GM18520 (cell line): ENCODE measurements around the gene LGALS7B.
"Not testable (repeated sequence)": the region's sequence is repeated elsewhere in the genome, so short reads cannot be mapped to it uniquely, and the experiment has no call there.

Source experiments
- ATAC-seq: cut with Tn5 transposase; IDR thresholded peaks from one replicate; pipeline ENCODE4 v1.9.1; 2021; ENCODE audit not compliant: unreplicated experiment

LGALS7B gene

DNA sequence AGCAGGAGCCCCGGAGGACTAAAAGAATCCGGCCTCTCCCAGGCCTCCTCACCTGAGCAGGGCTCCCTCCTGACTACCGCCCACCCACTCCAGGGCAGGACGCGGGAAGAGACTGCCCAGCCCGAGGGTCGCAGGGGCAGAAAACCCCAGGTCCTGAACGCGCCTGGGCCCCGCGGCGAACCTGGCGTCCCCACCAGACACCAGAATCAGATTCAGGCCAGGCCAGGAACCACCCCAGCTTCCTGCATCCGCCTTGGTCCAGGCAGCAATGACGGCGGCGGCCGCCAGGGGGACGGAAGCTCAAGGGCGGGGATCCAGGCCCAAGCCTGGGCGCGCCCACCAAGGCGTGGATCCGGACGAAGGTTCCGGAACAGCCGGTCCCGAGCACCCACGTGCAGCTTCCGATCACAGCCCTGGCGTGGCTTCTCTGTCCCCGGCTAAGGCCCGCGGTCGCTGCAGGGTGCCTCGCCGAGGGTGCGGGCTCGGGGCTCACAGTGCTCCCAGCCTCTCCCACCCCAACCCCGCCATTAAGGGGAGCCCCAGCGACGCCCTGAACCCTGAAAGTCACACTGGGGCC lies 19.3 kb upstream of the LGALS7B start:
- ATAC-seq: peak; percentile 48

DNA sequence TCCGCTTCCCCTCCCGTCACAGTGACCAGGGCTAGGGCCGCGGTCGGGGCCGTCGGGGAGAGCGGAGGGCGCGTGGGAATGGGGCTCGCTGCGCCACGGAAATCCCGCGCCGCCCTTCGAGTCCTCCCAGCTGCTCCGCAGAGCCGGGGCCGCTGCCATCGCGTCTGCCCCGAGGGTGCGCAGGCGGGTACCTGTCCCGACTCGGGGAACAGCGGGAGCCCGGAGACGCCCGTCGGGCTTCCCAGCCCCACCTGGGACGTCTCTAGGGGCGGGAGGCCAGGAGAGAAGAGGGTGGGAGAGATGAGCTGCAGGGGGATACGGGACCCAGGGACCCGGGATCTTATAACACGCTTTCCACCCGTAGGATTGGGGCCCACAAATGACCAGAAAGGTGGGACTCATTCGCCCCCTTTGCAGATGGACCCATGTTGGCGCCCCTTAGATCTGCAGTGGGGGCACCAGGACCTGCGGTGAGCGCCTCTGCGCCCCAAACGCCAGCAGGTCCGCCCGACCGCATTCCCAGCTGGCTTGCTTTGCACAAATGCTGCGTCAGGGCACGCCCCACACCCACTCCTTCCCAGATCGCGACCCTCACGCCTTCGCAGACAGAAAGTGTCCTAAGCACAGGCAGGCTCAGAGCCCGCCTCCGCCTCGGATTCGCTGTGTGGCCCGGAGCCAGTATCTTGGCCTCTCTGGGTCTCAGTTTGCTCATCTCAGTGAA lies 18.6 kb upstream of the LGALS7B start:
- ATAC-seq: not testable (repeated sequence)

DNA sequence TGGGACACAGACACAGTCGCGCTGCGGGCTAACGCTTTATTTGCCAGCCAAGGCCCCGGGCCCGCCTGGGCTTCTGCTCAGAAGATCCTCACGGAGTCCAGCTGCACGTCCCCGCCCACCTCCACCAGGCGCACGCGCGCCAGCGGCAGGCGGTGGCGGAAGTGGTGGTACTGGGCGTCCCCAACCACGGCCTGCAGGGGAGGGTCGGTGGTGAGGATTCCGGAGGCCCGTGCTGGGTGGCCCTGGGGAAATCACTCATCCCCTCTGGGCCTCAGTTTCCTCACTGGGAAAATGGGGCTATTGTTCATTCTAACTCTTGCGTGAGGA lies 18.1 kb upstream of the LGALS7B start:
- ATAC-seq: not testable (repeated sequence)

DNA sequence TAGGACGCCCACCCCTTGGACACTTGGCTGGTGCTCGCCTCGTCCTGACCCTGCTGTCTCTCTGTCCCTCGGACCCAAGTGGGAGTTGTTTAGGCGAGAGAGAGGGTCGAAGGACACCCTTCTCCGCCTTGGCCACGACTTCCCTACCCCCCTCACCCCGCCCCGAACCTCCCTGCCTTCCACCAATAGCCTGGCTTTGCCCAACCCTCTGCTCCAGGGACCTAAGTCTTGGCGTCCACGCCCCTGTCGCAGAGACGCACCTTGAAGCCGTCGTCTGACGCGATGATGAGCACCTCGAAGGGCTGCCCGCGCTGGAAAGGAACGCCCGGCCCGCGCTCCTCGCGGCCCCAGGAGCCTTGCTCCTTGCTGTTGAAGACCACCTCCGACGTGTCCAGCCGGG lies 17.4 kb upstream of the LGALS7B start:
- not testable (repeated sequence) for ATAC-seq

DNA sequence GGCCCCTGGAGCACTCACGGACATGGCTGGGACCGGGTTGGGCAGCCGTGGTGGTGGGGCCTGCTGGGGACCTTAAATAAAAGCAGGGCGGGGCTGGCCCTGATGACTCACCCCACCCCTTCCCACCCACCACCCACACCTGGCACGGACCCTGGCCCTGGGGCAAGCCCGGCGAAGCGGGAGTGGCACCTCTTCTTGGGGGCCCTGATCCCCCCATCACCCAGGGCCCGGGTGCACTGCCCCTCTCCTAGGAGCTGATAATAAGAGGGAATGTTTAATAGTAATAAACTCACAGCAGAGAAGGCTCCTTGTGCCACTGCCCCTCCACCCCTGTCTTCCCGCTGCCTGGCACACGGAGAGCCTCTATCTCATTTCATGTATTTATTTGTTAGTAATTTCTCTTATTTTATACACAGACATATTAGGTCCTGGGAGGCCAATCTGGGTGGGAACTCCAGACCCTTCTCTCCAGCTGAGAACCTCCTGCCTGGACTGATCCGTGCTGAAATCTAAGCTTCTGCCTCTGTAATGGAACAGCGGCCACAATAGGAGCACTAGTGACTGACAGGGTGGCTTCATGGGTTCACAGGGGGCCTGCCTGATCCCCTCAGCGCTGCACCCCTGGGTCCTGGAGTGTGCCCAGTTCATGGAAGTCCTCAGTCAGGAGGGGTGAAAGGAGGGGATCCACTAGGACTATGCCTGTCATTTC lies 15.4 kb upstream of the LGALS7B start, which contains the start of gene LGALS7:
LGALS7 (minus strand) TSS at position 49 of the 709 bp plus-strand sequence; CDS start at position 24, 25 bp downstream.
- no peak for ATAC-seq

DNA sequence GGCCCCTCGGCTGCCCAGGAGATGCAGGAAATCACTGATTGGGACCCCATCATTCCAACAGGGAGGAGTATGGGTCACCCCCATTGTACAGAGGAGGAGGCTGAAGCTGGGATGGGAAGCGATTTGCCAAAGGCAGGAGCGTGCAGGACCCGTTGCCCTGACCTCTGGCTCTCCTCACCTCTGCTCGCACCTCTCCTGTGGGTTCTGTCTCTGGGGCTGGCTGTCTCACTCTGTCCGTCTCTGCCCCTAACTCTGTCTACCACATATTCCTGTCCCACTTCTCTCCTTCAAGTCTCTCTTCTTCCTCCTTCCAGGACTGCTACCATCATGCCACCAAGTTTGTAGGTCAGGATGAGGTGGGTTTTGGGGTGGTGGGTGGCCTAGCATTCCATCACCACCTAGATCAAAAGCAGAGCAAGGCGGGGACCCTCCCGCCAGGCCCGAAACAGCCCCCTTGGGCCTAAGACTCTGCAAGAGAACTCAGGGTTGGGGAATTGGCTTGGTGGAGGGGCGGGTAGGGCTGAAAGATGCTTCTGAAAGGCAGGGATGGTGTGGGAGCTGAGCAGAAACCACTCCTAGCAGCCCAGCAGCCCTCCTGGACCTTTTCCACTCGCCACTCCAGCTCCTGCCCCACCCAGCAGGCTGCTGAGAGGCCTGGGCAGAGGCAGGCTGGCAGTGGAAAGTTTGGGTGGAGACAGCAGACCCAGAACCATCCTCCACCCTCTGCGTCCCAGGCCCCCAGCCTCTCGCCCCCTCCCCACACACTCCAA lies 14.6 kb upstream of the LGALS7B start:
- no peak for ATAC-seq

DNA sequence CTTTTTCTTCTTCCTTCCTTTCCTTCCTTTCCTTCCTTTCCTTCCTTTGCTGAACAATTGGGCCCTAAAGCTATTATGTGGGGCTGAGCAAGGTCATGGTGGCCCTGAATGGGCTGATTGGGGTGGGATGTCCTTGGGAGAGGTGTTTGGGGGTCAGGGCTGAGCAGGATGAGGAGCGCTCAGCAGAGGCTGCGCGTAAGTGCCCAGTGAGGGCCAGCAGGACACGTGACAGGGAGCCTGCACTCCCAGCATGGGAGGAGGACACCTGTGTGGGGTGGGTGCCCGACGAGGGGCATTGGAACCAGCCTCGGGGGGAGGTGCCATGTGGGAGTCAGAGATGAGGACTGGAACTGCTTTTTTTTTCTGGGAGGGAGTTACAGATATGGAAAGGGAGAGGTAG lies 10.3 kb upstream of the LGALS7B start:
- ATAC-seq: no peak

DNA sequence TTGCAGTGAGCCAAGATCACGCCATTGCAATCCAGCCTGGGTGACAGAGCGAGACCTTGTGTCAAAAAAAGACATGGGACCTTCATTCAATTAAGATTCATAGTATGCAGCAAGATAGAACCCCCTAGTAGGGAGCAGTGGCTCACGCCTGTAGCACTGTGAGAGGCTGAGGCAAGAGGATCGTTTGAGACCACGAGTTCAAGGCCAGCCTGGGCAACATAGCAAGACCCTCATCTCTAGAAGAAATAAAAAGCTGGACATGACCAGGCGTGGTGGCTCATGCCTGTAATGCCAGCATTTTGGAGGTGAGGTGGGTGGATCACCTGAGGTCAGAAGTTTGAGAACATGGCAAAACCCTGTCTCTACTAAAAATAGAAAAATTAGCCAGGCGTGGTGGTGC lies 8.6 kb upstream of the LGALS7B start:
- no peak for ATAC-seq

DNA sequence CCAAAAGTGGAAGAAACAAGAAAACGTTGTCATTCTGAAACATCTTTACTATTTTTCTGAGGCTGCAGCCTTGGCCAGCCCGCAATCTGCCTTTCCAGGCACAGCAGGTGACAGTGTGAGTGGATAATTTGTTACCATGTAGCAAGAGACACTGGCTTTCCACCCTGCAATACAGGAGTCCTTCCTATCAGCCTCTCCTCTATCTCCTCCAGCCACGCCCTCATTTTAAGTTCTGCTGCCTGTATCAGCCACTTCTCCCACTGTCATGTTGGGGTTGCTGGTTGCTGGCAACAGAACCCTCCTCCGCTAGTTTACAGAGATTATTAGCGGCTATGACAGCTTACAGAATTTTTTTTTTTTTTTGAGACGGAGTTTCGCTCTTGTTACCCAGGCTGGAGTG lies 7.9 kb upstream of the LGALS7B start:
- no peak for ATAC-seq

DNA sequence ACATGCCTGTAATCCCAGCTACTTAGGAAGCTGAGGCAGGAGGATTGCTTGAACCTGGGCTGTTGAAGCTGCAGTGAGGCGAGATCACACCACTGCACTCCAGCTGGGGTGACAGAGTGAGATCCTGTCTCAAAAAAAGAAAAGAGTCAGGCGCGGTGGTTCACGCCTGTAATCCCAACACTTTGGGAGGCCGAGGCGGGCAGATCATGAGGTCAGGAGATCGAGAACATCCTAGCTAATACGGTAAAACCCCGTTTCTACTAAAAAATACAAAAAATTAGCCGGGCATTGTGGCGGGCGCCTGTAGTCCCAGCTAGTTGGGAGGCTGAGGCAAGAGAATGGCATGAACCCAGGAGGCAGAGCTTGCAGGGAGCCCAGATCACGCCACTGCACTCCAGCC lies 6.8 kb upstream of the LGALS7B start:
- not testable (repeated sequence) for ATAC-seq

DNA sequence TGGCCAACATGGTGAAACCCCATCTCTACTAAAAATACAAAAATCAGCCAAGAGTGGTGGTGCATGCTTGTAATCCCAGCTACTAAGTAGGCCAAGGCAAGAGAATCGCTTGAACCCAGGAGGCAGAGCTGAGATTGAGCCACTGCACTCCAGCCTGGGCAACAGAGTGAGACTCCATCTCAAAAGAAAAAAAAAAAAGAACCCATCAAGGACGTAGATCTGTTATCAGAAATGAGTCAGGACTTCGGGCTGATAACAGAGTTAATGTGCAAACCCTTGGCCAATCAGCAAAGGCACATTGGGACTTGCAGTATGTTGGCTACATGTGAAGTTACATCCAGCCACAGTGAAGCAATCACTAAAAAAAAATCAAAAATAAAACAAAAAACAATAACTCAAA lies 4.8 kb upstream of the LGALS7B start:
- no peak for ATAC-seq

DNA sequence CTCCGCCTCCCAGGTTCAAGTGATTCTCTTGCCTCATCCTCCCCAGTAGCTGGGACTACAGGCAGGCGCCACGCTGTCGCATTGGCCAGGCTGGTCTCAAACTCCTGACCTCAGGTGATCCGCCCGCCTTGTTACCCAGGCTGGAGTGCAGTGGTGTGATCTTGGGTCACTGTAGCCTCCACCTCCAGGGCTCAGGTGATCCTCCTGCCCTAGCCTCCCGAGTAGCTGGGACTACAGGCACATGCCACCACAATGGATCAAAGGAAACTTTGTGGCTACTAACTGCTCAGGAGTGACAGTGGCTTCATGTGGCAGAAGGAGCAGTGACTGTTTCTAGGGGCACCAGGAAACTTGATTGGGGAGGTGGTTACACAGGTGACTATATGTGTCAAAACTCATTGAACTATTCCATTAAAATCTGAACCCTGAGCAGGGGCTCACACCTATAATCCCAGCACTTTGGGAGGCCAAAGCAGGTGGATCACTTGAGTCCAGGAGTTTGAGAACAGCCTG lies 3.8 kb upstream of the LGALS7B start:
- ATAC-seq: no peak

DNA sequence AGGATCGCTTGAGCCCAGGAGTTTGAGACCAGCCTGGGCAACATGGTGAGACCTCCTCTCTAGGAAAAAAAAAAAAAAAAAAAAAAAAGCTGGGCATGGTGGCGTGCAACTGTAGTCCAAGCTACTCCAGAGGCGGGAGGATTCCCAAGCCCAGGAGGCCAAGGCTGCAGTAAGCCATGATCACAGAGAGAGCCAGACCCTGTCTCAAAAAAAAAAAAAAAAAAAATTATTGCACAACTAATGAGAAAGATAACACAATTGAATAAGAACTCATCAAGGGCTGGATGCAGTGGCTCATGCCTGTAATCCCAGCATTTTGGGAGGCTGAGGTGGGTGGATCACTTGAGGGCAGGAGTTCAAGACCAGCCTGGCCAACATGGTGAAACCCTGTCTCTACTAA lies 2.9 kb upstream of the LGALS7B start:
- ATAC-seq: not testable (repeated sequence)

DNA sequence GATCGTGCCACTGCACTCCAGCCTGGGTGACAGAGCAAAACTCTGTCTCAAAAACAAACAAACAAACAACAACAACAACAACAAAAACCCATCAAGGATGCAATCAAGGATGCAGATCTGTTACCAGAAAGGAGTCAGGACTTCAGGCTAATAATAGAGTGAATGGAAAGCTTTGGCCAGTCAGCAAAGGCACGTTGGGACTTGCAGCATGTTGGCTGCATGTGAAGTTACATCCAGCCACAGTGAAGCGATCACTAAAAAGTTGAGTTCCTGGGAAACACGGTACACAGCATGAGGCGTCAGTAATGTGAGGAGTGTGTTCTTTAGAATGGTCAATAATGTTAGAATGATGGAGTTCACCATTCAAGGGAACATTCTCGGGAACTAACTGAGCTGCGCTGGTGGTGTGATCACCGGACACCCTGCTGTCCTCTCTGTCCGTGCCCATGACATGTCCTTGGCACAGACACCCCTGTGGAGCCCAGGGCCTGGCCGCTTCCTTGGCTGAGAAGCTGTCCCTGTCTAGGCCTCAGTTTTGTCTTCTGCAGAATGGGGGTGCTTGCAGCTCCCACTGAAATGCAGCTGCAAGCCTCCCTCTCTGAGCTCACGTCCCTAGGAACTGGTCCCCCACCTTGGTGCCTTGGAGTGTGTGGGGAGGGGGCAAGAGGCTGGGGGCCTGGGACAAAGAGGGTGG lies 2.3 kb upstream of the LGALS7B start:
- ATAC-seq: no peak

DNA sequence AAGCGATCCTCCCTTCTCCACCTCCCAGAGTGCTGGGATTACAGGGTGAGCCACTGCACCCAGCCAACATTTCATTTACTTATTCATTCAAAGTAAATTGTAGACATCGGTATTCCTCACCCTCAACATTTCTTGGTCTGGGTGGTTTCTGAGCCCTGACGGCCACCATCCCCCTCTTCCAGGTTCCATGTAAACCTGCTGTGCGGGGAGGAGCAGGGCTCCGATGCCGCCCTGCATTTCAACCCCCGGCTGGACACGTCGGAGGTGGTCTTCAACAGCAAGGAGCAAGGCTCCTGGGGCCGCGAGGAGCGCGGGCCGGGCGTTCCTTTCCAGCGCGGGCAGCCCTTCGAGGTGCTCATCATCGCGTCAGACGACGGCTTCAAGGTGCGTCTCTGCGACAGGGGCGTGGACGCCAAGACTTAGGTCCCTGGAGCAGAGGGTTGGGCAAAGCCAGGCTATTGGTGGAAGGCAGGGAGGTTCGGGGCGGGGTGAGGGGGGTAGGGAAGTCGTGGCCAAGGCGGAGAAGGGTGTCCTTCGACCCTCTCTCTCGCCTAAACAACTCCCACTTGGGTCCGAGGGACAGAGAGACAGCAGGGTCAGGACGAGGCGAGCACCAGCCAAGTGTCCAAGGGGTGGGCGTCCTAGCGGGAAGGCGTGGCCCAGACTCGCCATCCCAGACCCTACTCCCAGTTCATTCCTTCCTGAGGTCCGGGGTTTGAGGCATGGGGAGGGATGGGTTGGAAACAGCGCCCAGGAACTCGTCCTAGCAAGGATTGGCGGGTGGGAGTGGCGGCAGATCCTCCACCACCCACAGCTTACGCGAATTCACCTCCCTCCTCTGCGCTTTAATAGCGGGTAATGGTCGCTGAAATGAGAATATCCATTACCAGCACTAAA lies 1.8 kb downstream of the LGALS7B start:
- not testable (repeated sequence) for ATAC-seq

DNA sequence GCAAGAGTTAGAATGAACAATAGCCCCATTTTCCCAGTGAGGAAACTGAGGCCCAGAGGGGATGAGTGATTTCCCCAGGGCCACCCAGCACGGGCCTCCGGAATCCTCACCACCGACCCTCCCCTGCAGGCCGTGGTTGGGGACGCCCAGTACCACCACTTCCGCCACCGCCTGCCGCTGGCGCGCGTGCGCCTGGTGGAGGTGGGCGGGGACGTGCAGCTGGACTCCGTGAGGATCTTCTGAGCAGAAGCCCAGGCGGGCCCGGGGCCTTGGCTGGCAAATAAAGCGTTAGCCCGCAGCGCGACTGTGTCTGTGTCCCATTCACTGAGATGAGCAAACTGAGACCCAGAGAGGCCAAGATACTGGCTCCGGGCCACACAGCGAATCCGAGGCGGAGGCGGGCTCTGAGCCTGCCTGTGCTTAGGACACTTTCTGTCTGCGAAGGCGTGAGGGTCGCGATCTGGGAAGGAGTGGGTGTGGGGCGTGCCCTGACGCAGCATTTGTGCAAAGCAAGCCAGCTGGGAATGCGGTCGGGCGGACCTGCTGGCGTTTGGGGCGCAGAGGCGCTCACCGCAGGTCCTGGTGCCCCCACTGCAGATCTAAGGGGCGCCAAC lies 2.6 kb downstream of the LGALS7B start:
- ATAC-seq: not testable (repeated sequence)

DNA sequence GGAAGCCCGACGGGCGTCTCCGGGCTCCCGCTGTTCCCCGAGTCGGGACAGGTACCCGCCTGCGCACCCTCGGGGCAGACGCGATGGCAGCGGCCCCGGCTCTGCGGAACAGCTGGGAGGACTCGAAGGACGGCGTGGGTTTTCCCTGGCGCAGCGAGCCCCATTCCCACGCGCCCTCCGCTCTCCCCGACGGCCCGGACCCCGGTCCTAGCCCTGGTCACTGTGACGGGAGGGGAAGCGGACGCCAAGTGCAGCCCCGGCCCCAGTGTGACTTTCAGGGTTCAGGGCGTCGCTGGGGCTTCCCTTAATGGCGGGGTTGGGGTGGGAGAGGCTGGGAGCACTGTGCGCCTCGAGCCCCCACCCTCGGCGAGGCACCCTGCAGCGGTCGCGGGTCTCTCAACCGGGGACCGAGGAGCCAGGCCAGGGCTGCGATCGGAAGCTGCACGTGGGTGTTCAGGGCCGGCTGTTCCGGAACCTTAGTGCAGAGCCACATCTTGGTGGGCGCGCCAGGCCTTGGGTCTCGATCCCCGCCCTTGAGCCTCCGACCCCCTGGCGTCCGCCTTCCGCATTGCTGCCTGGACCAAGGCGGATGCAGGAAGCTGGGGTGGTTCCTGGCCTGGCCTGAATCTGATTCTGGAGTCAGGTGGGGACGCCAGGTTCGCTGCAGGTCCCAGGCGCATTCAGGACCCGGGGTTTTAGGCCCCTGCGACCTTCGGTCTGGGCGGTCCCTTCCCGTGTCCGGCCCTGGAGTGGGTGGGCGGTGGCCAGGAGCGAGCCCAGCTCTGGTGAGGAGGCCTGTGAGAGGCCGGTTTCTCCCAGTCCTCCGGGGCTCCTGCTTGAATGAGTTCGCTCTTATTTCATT lies 3.5 kb downstream of the LGALS7B start:
- no peak for ATAC-seq

DNA sequence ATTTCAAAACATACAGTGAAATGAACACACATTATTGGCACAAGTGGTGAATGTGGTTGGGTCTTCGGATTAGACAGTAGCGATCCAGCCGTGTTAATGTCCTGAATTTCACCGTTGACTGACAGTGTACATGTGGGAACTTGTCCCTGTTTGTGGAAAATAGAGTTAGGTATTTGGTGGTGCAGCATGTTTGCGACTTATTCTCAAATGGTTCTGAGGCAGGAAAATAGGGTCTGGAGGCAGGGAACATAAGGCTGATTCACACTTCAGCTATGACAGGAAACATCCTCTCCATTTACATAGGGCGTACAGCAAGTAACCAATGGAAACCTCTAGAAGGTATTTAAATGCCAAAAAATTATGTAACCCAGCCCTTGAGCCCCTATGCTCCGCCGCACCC lies 4.2 kb downstream of the LGALS7B start:
- no peak for ATAC-seq
